ENCODE measurements around the gene ASPDH.
"Not testable (repeated sequence)": the region's sequence is repeated elsewhere in the genome, so short reads cannot be mapped to it uniquely, and the experiment has no call there.

The ASPDH gene

DNA sequence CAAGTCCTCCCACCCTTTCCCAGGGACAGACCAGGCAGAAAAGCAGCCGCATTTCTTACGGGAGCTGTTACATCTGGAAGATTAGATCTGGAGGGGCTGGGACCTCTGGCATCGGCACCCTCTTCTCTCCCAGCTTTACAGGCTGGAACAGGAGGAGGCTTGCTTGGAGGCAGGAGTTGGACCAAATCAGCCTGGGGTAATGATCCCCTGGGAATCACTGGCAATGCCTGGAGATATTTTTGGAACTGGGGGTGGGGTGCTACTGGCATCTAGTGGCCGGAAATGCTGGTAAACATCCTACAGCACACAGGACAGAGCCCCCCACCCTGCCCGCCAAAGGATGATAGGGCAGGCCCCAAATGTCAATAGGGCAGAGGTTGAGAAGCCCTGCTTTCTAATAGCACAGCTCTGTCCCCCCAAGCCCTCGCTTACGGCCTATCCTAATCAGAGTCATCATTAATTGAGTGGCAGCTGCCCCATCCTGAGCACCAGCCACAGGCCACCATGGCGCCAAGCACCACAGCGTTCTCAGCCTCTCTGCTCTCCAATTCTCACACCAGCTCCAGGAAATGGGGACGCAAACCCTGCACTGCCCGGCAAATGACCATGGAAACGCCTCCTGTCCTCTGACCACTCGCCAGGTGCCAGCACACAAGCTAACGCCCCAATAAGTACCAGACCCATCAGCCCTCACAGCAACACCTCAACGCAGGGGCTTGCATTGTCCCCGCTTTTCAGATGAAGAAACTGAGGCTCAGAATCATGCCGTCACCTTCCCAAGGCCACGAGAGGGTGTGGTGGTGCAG is 33.9 kb upstream of the ASPDH start:
- no peak for DNase-seq (ENCODE audit: low spot score)

DNA sequence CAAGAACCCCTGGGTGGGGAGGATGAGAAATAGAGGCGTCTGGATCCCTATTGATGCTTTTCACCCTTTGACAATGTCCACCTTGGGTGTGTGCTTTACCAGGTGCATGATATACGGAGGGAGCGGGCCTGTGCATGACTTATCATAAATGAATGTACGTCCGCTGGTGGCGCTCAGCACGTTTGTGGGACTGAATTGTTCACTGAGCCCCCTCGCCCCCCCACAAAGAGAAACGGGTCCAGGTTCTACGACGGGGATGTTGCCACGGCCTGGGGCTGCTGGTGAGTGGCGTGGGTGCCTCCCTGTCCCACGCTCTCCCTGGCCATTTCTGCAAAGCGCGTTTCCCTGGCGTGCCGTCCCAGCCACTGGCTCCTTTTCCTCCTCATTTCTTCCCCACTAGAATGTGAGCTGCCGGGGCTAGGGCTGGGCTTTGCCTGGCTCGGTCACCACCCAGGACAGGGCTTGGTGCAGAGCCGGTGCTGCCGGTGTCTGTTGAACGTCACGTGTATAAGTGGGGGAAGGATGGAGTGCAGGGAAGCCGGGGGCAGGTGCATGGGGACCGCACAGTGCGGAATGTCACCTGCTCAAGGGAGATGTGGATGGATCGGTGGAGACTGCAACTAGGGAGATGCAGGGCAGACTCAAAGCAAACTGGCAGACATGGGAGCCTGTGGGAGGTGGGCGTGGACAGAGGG is 33.0 kb upstream of the ASPDH start:
- DNase-seq (ENCODE audit: low spot score) = no peak

DNA sequence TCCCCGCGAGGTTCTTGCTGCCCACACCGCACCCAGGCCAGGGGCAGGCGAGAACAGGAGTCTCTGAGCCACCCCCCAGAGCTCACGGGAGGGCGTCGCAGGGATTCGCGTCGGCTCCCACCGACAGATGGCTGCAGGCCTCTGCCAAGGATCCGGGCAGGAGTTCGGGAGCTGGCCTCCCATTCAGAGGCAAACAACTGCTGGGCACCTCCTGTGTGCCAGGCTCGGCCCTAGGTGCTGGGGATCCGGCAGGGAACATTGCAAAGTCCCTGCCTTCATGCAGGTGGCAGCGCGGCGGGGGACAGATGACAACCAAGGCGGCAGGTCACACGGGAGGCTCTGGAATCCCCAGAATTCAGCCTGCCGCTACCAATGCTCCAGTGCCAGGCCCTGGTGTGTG is 29.2 kb upstream of the ASPDH start:
- DNase-seq (ENCODE audit: low spot score) = no peak

DNA sequence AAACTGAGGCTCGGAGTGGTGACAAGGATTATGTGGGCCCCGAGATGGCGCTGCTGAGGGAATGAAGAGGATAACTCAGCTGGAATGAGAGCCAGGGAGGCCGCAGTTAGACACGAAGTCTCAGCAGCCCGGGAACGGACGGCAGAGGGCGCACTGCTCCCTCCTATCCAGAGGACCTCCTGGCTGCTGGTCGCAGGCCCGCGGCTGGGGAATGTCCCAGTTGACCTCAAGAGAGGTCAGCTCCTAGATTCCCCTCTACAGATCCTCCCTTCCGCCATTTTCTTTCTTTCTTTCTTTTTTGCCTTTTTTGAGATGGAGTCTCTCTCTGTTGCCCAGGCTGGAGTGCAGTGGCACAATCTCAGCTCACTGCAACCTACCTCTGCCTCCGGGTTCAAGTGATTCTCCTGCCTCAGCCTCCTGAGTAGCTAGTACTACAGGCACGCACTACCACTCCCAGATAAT is 24.1 kb upstream of the ASPDH start:
- DNase-seq (ENCODE audit: low spot score) = peak; percentile 30

DNA sequence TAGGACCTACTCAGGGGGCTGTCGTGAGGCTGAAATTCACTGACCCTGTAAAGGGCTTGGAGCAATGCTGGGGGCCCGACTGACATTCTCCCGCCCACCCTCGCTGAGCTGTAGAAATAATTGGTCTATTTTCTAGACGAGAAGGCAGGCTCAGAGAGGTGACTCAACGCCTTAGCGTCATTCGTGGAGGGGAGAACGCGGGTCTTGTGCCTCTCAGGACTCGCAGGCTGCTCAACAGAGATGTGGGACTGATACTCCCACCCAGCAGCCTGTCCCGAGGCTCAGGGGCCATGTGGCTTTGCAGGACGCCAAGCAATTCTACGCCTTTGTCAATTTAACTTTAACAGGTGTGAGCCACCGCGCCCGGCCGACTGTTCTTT is 23.6 kb upstream of the ASPDH start:
- DNase-seq (ENCODE audit: low spot score) = no peak

DNA sequence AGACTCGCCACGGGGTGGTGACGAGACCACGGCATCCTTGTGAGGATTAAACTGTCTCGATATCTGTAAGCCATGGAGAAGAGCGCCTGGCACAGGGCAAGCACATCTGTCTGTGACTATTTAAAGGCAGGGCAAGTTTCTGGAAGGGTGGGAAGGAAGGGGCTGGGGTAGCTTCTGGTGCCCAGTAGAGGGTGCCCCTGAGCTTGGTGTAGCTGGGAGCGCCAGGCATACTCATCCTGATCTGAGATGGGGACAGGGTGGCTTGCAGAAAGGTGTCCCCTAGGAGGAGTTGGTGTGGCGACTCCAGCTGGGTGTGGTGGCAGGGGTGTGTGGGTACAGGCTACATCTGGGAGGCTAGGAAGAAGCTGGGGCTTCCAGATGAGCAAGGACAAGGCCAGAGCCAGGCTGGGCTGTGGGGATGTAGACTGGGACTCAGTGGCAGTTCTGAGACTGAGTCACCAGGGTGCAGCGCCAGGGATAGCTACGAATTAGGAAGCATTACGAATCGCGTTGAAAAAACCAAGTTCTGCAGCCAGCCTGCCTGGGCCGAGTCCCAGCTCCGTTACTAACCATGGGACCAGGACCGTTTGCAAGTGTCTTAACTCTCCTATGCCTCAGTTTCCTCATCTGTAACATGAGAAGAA is 23.1 kb upstream of the ASPDH start:
- no peak for DNase-seq (ENCODE audit: low spot score)

DNA sequence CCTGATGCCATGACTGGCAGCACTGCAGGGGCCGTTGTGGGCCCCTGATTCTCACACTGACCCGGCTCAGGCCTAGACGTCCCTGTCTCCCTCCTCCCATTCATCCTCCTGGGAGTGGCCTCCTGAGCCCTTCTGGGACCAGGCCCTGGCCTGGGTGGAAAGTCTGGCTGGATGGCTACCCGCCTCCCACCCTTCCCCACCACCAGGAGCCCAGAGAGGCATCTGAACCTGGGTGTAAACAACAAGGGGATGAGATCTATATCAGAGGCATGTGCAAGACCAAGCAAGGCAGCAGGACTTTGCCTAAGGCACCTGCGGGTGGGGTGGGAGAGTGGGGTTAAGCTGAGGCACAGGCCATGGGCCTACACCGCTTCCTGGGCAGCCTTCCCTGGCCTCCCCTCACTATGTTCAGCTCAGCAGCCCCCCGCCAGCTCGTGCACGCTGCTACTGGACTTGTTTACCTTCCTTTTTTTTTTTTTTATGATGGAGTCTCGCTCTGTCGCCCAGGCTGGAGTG is 22.0 kb upstream of the ASPDH start:
- DNase-seq (ENCODE audit: low spot score) = no peak

DNA sequence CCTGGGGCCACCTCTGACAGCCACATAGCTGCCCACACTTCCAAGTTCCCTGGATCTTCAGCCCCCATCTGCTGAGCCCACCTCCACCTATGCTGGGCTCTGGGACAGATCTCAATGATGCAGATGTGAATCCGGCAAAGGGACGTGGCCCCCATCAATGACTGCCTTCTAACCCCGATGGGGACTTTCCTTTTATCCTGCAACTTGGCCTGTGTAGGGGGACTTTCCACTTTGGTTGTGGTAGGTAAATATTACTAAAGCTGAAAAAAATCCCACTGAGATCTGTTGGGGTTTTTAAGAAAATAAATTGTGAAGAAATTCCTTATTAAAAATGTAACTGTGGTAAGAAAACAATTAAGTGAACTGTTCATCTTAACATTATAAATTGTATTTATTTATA is 20.8 kb upstream of the ASPDH start:
- no peak for DNase-seq (ENCODE audit: low spot score)

DNA sequence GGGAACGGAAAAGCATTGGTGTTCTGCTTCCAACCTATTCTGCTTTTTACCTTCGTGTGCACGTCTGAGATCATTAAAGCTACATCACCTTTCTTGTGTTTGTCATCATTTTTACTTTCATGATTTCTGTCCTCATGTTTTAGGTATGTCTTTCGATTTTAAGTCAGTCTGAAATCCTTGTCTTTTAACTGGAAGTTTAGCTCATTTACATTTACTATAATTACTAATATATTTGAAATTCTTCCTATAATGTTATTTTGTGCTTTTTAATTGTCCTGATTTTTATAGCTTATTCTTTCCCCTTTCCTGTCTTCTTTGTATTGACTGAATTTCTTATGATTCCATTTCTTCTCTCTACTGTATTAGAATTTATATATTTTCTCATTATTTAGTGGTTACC is 19.2 kb upstream of the ASPDH start:
- no peak for DNase-seq (ENCODE audit: low spot score)

DNA sequence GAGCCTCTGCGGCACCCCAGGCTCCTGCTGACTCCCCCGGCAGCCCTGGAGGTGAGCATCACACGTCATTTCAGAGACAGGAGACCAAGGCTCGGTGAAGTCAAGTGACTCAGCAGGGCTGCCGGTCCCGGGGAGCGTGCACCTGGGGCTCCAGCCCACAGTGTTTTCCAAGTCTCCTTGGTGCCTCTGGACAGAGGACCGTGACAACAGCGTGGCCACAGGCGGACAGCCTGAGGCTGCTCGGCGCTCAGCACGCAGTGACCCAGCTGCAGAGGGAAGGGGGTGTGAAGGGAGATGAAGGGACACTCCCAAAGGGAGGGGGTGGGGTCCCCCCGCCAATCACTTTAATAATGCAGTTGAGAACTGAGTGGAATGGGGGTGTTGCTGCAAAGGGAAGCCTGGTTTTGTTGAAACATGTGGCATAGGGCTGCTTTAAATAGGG is 17.5 kb upstream of the ASPDH start:
- DNase-seq (ENCODE audit: low spot score) = no peak

DNA sequence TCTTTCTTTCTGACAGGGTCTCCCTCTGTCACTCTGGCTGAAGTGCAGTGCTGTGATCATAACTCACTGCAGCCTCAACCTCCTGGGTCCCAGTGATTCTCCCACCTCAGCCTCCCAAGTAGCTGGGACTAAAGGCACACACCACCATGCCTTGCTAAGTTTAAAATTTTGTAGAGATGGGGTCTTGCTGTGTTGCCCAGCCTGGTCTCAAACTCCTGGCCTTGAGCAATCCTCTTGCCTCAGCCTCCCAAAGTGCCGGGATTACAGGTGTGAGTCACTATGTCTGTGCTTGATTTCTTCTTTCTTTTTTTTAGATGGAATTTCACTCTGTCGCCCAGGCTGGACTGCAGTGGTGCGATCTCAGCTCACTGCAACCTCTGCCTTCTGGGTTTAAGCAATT is 14.3 kb upstream of the ASPDH start:
- DNase-seq (ENCODE audit: low spot score) = not testable (repeated sequence)

DNA sequence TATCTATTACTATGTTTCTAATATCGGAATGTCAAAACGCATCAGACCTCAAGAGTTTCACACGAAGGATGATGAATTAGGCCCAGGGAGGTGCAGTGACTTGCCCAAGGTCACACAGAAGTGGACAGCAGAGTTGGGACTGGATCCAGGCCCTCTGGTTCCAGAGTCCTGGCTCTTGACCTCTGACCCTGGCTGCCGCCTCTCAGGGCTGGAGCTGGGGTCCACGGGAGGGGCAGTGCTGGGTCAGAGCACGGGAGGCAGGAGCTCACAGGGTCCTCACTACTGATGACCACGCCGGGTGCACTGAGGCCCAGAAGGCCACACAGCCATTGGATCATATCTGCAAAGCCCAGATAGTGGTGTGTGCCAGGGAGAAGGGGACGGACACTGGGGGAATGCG is 9.2 kb upstream of the ASPDH start:
- DNase-seq (ENCODE audit: low spot score) = no peak

DNA sequence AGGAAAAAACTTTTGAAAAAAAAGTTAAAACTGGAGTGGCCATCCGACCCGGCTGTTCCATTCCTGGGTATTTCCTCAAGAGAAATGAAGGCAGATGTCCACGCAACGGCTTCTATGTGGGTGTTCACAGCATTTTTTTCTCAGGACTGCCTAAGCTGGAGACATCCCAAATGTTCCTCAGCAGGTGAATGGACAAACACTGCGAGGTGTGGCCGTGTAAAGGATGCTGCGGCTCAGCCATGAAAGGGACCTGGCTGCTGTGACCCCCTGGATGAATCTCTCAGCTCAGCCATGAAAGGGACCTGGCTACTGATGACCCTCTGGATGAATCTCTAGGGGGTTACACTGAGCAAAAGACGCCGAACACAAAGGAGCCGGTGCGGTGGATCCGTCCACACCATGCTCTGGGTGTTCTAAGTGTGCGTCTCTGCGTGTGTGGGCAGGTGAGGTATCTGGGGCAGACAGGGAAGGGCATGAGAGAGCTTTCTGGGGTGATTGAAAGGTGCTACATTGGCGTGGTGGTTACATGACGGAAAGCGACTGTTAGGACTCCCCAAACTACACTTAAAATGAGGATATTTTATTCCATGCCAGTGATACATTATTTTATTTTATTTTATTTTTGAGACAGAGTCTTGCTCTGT is 7.2 kb upstream of the ASPDH start:
- no peak for DNase-seq (ENCODE audit: low spot score)

DNA sequence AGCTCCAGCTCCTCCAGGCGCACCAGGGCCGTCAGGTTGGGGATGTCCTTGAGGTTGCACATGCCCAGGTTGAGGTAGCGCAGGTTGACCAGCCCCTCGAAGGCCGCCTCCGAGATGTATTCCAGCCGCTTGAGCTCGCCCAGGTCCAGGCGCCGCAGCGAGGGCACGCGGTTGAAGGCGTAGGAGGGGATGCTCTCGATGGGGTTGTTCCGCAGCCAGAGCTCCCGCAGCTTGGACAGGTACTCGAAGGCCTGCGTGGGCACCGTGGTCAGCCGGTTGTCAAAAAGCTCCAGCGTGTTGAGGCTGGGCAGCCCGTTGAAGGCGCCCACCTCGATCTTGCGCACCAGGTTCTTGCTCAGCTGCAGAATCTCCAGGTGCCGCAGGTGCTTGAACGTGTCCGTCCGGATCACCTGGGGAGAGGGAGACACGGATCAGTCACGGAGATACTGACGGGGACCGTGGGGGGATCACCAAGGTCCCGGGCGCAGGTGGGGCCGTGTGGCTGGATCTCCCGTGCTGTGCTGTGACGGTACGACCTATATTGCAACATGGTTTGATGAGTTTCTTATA is 5.4 kb upstream of the ASPDH start:
- DNase-seq (ENCODE audit: low spot score) = no peak

DNA sequence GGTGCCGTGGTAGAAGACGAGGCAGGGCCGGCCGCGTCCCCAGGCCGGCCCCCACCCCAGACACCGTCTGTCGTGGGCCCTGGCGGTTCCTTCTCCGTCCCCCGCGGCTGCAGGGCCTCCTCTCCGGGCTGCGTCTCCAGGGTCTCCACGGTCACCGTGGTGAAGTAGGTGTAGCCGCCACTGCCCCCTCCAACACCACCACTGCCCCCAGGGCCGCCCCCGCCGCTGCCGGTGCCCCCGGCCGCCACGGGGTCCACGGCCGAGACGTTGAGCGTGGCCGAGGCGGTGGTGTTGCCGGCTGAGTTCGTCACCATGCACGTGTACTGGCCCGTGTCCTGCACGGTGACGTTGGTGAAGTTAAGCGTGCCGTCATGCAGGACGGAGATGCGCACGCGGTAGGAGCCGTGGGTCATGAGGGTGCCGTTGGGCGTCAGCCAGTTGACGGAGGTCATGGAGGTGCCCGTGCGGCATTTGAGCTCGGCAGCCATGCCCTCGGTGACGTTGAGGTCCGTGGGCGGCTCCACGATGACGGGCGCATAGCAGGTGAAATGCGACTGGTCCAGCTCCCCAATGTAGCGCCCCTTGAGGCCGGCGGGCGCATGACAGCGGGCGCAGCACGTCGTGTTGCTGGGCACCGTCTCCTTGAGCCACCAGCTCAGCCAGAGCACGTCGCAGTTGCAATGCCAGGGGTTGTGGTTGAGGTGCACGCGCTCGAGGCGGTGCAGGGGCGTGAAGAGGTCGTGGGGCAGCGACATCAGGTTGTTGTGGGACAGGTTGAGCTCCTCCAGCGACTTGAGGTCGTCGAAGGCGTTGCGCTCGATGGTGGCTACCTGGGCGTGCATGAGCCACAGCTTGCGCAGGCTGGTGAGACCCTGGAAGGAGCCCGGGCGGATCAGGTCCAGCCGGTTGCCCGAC is 4.6 kb upstream of the ASPDH start:
- DNase-seq (ENCODE audit: low spot score) = no peak

DNA sequence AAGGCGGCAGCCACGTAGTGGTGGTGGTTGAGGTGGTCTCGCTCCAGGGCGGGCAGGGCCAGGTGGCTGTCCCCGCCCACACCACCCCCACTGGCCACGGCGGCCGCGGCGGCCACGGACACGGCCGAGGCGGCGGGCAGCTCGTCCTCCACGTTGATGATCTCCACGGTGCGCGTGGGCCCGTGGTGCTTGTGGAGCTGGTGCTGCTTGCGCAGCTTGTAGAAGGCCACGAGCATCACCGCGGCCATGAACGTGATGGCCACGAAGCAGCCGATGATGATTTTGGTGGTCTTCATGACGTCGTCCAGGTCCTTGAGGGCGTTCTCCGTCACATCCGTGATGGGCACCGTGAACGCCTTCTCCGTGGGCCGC is 4.0 kb upstream of the ASPDH start:
- DNase-seq (ENCODE audit: low spot score) = no peak

DNA sequence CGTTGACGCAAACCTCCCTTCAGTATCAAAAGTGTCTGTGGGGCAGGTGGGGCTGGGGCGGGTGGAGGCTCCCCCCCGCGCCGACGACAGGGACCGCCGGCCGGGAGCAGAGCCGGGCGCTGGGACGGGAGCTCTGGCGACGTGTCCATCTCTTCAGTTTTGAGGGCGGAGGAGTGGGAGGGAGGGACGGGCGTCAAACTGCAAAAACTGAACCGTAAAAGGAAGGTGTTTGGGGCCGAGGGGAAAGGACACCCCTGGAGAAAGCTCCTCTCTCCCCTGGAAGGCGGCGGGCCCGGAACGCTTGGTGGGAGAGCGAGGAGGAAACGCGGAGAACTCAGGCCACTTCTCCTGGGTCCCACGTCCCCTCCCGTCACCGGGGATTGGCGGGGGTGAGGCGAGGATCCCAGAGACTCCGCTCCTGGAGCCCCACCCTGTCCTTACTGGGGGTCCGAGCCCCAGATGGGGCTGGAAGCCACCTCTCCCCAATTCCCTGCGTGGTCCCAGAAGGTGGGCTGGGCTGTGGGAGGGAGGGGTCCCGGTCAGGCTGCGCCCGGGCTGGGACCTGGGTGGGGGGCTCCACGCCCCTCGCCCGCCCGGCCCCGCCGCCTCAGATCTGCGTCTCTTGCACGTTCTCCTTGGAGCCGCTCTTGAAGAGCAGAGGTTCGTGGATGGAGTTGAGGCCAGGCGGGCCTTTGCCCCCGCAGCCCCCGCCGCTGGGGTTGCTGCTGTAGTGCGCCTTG is 3.4 kb upstream of the ASPDH start:
- DNase-seq (ENCODE audit: low spot score) = no peak

DNA sequence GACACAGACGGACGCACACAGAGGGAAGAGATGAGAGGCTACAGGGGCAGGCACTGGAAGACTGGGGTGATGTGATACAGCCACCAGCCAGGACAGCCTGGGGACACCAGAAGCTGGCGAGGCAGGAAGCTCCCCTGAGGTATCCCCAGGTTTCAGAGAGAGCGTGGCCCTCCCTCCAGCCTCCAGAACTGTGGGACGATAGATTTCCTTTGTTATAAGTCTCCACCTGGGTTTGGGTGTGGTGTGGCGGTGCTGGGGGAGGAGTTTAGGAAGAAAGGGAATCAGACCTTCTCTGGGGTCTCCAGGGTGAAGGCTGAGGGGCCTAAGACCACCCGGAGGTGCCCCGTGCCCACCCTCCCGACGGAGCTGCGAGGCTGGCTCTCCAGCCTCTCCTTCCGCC is 2.7 kb upstream of the ASPDH start:
- no peak for DNase-seq (ENCODE audit: low spot score)

DNA sequence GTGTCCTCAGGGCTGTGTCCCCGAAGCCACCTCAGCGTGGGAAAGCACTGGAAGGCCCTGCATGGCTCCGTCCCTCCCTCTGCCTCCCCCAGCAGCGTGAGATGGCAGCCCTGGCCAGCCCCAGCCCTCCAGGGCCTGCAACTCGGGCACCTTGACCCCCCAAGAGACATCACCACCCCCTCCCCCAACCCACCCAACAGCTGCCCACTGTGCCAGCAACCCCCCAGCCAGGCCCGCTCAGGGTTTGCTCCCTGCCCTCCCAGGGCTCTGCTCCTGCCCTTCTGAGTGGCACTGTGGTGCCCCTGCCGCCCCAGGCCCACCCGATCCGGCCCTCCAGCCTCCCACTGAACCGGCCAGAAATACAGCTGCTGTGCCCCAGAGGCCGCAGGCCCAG is 1.5 kb upstream of the ASPDH start:
- no peak for DNase-seq (ENCODE audit: low spot score)

All from CD4-positive, alpha-beta T cell treated with Interleukin-6 at 100 ng/mL for 8 hours (primary cell).